Endothelial cell (in vitro differentiated cells): Measurements from ENCODE around the gene POLR3C. TPM values are rescaled to one million over a fixed set of nuclear protein-coding genes. Genes with fewer than 3 reads are reported as not detected.

ENCODE experiments used
- DNase-seq: peaks from one replicate; pipeline ENCODE4 v3.0.0; 2021; ENCODE audit warnings: low spot score
- H3K27ac Mint-ChIP-seq: one replicate; pipeline ENCODE4 v1.8.0; 2021; ENCODE audit warnings: mixed read lengths, inconsistent platforms; ENCODE audit not compliant: unreplicated experiment
- H3K27me3 Mint-ChIP-seq: one replicate; pipeline ENCODE4 v1.8.0; 2021; ENCODE audit warnings: mild to moderate bottlenecking, moderate library complexity, mixed read lengths, inconsistent platforms; ENCODE audit not compliant: unreplicated experiment
- H3K36me3 Mint-ChIP-seq: one replicate; pipeline ENCODE4 v1.8.0; 2021; ENCODE audit warnings: mild to moderate bottlenecking, low read depth, mixed read lengths, inconsistent platforms; ENCODE audit not compliant: unreplicated experiment
- H3K4me1 Mint-ChIP-seq: one replicate; pipeline ENCODE4 v1.8.0; 2021; ENCODE audit warnings: mild to moderate bottlenecking, mixed read lengths, inconsistent platforms; ENCODE audit not compliant: unreplicated experiment
- H3K4me3 Mint-ChIP-seq: one replicate; pipeline ENCODE4 v1.8.0; 2021; ENCODE audit warnings: mild to moderate bottlenecking, mixed read lengths, inconsistent platforms; ENCODE audit not compliant: unreplicated experiment
- H3K9me3 Mint-ChIP-seq: one replicate; pipeline ENCODE4 v1.8.0; 2021; ENCODE audit warnings: mixed read lengths, inconsistent platforms; ENCODE audit not compliant: unreplicated experiment
- total RNA-seq: library from RNA; stranded (reverse); fragmentation: NEBNext Ultra II Directional; extraction: Animal tissue kit (Norgen Biotek cat#: 25700); gene quantifications from one replicate; pipeline ENCODE4 v1.2.1, GENCODE V29; 2021; ENCODE audit not compliant: unreplicated experiment
- TF ChIP-seq, protein P1 (sequence below): fragments of 200-600 bp; sonication (generic); IDR thresholded peaks from one replicate; pipeline ENCODE4 v1.5.0; 2021; ENCODE audit warnings: antibody characterized with exemption; ENCODE audit not compliant: unreplicated experiment

The POLR3C gene
- total RNA-seq, 1 donor from 2014 or later: 28.4 TPM

DNA sequence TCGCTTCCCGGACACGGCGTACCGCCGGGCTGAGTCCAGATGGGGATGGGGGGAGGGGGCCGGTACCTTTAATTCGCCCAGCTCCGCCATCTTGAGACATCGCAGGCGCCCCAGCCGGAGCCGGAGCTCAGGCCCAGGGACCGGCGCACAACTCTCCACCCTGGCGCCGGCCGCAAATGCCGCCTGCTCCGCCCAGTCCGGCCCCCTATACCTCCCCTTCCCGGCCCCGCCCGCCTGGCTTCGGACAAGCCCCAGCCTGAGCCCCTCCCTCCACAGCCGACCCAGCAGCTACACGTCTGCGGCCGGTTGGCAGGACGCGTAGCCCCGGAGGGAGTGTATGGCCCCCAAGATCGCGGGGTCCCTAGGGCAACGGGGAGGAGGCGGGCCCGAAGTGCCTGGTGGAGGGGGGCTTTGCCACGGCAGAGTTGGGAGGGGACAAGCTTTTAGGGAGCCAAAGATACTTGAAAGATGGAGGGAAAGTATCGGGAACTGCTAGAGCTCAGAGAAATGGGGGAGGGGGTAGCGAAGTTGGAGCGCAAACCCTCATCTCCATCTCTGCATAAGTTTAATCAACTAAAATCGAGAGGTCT lies 35.0 kb downstream of the POLR3C start, which contains the start of gene PIAS3:
Gene PIAS3, minus strand, starts transcription at position 181 of the 590 bp plus-strand sequence. Its CDS starts 91 bp downstream, at position 90.
- Mint-ChIP-seq H3K9me3 (no peaks in the 10 kb centered on the region), H3K4me3 (peak within 1 kb of the TSS; percentile 98), H3K36me3 (peaks cover 23% of the 10 kb centered on the region), H3K27ac (peak within 1 kb of the TSS; percentile 52), H3K4me1 (peaks cover 5% of the 10 kb centered on the region), H3K27me3 (peaks cover 8% of the 10 kb centered on the region)
- TF ChIP-seq, protein P1, sequence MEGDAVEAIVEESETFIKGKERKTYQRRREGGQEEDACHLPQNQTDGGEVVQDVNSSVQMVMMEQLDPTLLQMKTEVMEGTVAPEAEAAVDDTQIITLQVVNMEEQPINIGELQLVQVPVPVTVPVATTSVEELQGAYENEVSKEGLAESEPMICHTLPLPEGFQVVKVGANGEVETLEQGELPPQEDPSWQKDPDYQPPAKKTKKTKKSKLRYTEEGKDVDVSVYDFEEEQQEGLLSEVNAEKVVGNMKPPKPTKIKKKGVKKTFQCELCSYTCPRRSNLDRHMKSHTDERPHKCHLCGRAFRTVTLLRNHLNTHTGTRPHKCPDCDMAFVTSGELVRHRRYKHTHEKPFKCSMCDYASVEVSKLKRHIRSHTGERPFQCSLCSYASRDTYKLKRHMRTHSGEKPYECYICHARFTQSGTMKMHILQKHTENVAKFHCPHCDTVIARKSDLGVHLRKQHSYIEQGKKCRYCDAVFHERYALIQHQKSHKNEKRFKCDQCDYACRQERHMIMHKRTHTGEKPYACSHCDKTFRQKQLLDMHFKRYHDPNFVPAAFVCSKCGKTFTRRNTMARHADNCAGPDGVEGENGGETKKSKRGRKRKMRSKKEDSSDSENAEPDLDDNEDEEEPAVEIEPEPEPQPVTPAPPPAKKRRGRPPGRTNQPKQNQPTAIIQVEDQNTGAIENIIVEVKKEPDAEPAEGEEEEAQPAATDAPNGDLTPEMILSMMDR: no peak
- DNase-seq: peak; percentile 95

DNA sequence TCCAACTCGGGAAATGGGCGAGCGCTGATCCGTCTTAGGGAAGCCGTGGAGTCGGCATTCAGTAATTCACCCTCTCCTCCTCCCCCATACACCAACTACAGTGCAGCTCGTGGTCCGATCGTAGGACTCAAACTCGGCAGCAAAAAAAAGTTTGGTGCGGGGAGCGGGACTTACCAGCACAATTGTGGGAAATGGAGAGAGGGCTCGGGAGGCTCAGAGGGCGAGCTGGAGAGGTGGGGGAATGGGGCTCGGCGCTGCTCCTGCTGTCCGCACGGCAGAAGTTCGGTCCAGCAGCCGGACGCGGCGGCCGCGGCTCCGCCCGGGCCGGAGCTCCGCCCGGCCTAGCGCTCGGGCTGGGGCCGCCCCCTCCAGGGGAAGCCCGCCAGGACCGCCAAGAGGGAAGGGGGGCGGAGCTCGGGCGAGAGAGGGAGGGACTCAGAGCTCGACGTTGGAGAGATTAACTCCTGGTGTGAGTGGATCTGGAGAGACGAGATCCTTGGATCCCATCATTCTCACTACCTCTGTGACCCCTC lies 35.6 kb downstream of the POLR3C start:
- H3K4me1 Mint-ChIP-seq: peaks cover 5% of the 10 kb centered on the region
- H3K9me3 Mint-ChIP-seq: no peaks in the 10 kb centered on the region
- TF ChIP-seq, protein P1: no peak
- H3K4me3 Mint-ChIP-seq: peak overlapping the region; percentile 98
- DNase-seq: peak; percentile 88
- peaks cover 8% of the 10 kb centered on the region for H3K27me3 Mint-ChIP-seq
- peaks cover 18% of the 10 kb centered on the region for H3K36me3 Mint-ChIP-seq
- peak overlapping the region; percentile 52 for H3K27ac Mint-ChIP-seq

DNA sequence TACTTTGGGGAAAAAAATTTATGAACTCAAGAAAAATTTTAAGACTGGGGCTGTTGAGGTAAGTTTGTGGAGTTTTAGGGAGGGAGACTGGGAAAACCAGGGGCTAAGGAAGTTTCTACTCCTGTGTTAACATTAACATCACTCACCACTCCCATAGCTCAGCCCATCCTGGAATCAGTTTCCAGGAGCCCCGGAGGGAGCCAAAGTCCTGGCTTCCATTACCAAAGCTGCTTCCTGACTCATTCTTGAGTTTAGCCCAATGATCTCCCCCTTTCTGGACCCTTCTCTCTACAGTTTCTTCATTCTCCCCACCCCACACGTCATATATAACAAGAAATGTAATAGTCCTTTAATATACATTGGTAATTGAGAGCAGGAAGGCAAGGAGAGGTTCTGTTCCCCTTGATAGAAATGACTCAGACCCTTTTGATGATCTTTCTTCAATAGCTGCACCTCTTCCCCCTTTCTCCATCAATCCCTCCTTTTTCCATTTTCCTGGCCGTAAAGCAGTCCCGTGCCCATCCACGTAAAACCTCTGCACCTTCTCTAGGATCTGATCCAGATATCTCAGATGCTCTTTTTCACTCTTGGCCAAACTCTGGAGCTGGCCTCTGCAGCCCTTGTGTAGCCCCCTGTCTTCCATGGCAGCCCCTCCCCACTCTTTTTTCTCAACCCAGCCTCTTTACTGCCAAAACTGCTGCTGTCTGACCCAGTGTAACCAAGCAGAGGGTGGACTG lies 39.5 kb downstream of the POLR3C start:
- DNase-seq: no peak
- peaks cover 5% of the 10 kb centered on the region for H3K27me3 Mint-ChIP-seq
- no peaks in the 10 kb centered on the region for H3K9me3 Mint-ChIP-seq
- H3K4me1 Mint-ChIP-seq: peaks cover under 1% of the 10 kb centered on the region
- no peaks in the 10 kb centered on the region for H3K36me3 Mint-ChIP-seq
- no peak overlapping the region for H3K4me3 Mint-ChIP-seq
- TF ChIP-seq, protein P1: no peak
- no peak overlapping the region for H3K27ac Mint-ChIP-seq

DNA sequence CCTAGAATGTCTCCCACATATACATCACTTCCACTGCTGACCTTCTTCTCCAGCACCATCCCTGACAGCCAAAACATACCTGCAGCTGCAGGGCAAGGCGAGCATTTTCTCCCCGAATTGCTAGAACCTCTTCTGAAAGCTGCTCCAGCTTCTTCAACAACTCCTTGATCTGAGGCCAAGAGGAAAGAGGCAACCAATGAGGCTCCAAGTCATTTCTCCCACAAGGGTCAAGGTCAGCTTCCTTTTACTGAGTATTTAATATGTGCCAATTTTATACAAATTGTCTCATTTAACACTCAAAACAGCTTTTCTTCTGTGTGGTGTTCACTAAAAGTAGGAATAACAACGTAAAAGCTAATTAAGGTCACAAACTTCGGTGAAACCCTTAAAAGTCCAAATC lies 44.2 kb downstream of the POLR3C start:
- TF ChIP-seq, protein P1: no peak
- no peak for DNase-seq
- Mint-ChIP-seq H3K27ac (no peak overlapping the region), H3K4me1 (peaks cover 9% of the 10 kb centered on the region), H3K9me3 (no peaks in the 10 kb centered on the region), H3K36me3 (no peaks in the 10 kb centered on the region), H3K4me3 (no peak overlapping the region), H3K27me3 (peaks cover 14% of the 10 kb centered on the region)
